Activated CD8-positive, alpha-beta memory T cell treated with anti-CD3 and anti-CD28 coated beads, Interleukin-2, amount 50 U/mL, for 1 hour (primary cell): ENCODE data around the gene IQGAP2.
A peak's percentile ranks its signal among the peaks of the same experiment; 100 is the strongest.

Experiments
- DNase-seq: peaks from one replicate; pipeline ENCODE4 v3.0.0-alpha.2; 2020; ENCODE audit errors: extremely low read depth

IQGAP2 gene

DNA sequence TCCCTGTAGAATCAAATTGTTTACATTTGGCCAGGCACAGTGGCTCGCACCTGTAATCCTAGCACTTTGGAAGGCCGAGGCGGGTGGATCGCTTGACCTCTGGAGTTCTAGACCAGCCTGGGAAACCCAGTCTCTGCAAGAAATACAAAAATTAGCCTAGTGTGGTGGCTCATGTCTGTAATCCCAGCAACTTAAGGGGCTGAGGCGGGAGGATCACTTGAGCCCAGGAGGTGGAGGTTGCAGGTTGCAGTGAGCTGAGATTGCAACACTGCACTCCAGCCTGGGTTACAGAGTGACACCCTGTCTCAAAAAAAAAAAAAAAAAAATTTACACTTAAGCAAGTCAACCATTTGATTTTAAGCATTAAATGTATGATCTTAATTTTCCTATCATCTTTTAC lies 17.5 kb upstream of the IQGAP2 start:
- DNase-seq: no peak

- no peak for DNase-seq
Measured at GRCh38 chr5:76386360-76386759, 16.7 kb upstream of the IQGAP2 start.

DNA sequence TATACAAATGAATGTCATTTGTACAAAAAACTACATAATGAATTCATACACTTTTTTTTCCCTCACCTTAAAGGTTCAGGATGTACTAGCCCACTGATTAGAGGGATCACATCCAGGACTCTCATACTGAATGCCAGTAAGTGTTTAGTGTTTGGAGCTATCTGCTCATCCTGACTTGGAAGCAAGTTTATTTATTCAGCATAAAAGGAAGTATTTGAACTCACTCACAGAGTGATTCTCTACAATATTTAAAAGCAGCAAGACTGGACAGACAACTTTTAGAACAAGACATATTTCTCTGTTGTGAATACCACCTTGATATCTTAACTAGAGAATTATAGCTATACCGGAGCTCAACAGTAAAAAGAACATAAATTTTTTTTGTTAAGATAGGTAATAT lies 14.8 kb upstream of the IQGAP2 start:
- no peak for DNase-seq

- DNase-seq: no peak
Measured at GRCh38 chr5:76388791-76389512, 14.1 kb upstream of the IQGAP2 start.

DNA sequence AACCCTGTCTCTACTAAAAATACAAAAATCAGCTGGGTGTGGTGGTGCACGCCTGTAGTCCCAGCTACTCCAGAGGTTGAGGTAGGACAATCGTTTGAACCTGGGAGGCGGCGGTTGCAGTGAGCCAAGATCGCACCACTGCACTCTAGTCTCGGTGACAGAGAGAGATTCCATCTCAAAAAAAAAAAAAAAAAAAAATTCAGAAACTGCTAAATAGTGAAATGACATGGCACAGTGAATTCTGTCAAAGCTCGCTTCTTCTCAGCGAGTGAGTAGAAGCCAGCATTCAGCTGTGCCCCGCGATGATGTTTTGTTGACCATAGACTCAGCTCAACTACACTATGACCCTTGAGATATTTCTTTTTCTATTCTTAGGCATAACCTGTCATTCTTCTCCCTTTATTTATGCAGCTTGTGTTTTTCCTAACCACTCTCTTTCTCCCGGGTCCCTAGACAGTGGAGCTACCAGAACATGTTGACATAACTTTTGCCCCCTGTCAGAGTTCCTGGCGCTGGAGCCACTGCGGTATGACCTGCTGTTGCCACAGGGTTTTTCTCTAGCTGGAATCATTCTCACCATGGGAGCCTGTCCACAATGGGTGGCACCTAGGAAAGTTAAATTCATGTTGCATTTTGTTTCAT lies 13.5 kb upstream of the IQGAP2 start:
- DNase-seq: no peak

- no peak for DNase-seq
Measured at GRCh38 chr5:76391014-76391413, 12.1 kb upstream of the IQGAP2 start.

- no peak for DNase-seq
Measured at GRCh38 chr5:76393035-76393680, 9.9 kb upstream of the IQGAP2 start.

DNA sequence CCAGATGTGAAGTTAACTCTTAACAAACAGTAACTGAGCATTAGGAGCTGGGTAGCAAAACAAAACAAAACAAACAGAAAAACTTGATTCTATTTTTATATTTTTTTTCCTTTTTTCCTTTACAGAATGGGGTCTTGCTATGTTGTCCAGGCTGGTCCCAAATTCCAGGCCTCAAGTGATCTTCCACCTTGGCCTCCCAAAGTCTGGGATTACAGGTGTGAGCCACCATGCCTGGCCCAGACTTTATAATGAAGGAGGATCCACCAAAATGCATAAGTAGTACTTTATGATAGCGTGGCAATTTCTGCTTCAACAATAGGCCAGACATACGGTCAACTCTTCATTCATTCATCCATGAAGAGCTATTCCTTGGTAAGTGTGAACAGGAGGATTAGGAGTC lies 5.9 kb upstream of the IQGAP2 start:
- no peak for DNase-seq

DNA sequence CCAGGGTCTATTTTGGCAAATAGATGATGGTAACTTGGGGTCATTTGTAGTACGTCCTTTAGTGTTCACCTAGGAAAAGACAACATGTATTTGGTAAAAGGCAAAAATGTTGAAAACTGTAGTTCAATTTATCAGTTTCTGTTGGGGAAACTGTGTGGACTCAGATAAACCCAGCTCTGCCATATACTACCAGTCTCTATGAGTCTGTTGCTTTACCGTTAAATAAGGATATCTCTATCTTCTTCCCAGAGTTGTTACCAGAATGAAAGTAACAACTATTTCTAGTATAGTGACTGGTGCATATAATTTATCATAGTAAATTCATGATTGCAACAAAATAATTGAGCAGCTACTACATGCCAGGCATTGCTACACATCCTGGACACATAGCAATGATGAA lies 3.8 kb upstream of the IQGAP2 start:
- no peak for DNase-seq

- no peak for DNase-seq
Measured at GRCh38 chr5:76400466-76400865, 2.6 kb upstream of the IQGAP2 start.

GRCh38 chr5:76401801-76402250 lies 1.3 kb upstream of the IQGAP2 start:
- DNase-seq: no peak

DNA sequence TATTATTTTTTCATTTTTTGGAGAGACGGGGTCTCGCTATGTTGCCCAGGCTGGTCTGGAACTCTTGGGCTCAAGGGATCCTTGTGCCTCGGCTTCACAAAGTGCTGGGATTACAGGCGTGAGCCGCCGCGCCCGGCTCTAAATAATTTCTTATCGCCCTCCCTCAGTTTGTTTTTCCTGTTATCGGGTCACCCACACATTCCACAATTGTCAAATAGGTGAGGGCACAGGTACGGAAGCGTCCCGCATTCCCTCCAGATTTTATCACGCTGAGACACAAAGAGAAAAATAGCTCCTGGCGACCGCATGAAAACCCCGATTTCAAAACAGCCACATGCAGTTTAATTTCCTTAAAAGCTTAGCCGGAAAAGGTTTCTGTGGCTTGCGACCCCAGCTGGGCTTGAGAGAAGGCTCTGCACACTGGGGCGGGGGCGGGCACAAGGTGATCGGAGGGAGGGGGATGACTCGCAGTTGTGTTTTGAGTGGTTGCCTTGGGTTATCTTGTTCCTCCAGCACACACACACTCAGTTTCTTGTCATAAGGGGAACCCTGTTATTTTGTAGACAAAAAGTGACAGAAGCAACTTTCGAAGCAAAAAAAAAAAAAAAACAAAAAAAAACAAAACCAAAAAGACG lies 717 bp upstream of the IQGAP2 start:
- peak; percentile 77 for DNase-seq

DNA sequence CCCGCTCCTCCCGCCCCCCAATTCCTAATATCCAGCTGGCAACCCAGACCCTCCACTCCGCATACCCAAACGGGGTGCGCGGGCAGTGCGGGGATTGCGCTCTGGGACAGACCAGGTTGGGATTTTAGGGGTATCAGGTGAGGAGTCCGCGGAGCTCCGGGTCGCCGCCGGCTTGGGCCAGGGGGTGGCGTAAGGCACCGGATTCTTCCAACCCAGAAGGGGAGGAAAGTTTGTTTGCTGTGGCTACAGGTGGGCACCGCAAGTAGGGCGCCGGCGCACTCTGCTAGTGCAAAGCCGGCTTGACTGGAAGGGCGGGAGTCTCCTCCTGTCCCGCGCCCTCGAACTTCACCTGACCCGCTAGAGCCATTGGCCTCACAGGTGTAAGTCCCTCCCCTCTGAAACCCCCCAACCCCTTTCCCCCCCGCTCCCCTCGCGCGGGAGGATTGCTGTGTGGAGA lies 709 bp downstream of the IQGAP2 start:
- no peak for DNase-seq

- DNase-seq: no peak
Measured at GRCh38 chr5:76404223-76405211, 1.4 kb downstream of the IQGAP2 start.

- no peak for DNase-seq
Measured at GRCh38 chr5:76406014-76406413, 2.9 kb downstream of the IQGAP2 start.

GRCh38 chr5:76406673-76407072 lies 3.6 kb downstream of the IQGAP2 start:
- no peak for DNase-seq

DNA sequence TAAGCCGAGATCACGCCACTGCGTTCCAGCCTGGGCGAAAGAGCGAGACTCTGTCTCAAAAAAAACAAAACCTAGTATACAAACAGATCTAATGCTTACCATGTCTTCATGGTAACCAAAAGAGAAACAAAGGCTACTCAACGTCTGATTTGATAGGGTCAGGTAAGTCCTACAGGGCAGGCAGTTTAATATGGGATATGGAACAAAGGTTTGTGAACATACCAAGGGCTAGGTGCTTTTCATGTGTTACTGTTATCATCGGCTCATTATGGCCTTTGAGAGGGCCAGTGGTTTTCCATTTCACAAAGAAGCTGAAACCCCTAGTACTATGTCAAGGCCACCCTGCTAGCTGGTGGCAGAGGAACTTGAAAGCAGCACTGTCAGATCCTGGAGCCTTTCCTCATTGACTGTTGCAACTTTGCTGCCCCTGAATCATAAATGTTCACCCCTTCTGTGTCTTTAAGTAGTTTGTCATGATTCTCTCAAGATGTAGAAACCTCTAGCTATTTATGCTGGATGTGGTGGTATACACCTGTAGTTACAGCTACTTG lies 5.1 kb downstream of the IQGAP2 start:
- DNase-seq: no peak

GRCh38 chr5:76412511-76412910 lies 9.4 kb downstream of the IQGAP2 start:
- no peak for DNase-seq

- DNase-seq: no peak
Measured at GRCh38 chr5:76413746-76414145, 10.7 kb downstream of the IQGAP2 start.

DNA sequence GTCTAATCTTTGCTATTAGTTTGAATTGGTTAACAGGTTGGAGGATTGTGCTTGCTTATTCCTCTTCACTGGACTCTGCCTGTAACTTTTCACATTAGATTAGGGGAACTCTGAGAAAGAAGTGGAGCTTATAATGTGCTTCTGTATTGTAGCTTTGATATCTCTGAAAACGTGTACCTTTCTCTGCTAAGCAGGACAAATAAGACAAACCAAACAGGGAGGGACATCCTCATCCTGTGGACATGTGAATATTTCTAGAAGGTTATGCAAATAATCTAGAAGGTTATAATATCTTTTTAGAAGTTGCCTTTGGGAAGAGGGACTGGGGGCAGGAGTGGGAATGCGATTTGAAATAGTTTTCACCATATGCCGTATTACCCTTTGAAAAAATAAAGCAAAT lies 11.7 kb downstream of the IQGAP2 start:
- no peak for DNase-seq

DNA sequence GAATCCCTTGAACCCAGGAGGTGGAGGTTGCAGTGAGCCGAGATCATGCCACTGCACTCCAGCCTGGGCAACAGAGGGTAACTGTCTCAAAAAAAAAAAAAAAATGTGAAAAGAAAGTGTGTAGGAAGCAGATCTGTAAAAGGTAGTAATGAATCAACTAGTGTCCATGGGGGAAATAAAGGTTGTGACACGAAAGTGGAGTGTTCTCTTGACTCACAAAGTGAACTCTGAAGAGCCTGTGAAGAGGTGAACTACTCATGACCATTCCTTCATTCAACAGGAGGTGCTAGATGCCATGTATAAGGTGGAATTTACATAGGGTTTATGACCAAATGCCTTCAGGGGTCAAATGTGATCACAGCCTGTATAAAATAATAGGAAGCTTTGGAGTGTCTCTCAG lies 12.8 kb downstream of the IQGAP2 start:
- no peak for DNase-seq
